Cardiac fibroblast (primary cell): Measurements from ENCODE around the gene FGFR3.

ENCODE experiments used
- DNase-seq, 2 donors: peaks; one replicate each; pipeline versions ENCODE4 v3.0.0 to v3.0.0-alpha.2; 2010; ENCODE audit warnings: low read depth in 2 of 2
- H3K4me3 ChIP-seq, 2 donors: replicated peaks in 1 of 2; 1 replicate in 1 of 2; 2 replicates in 1 of 2; pipeline ENCODE4 v1.5.1; 2011; ENCODE audit warnings: low read depth in 2 of 2, low read length in 2 of 2, mild to moderate bottlenecking in 2 of 2, moderate library complexity in 1 of 2
- TF ChIP-seq, protein P1 (sequence below): IDR thresholded peaks from one replicate; pipeline ENCODE4 v1.5.1; 2011; ENCODE audit warnings: low read depth, mild to moderate bottlenecking, low read length, inconsistent platforms

FGFR3 gene

DNA sequence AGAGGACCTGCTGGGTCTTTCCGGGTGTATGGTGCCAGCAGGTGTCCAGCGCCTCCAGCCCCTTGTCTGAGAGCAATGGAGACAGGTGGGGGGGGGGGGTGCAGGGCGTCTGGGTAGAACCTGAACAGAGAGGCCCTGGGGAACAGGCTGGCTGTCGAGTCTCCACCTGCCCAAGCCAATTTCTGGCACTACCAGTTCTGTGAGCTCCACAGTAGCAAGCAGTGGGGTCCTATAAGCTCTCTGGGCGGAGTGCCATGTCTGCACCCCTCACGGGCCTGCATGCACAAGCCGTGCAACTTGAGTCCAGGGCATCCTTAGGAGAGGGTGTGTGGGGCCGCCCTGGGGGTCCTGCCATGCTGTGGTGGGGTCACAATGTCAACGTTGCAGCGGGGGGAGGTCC is 10.1 kb upstream of the FGFR3 start:
- H3K4me3 ChIP-seq: no peak overlapping the region
- TF ChIP-seq, protein P1, sequence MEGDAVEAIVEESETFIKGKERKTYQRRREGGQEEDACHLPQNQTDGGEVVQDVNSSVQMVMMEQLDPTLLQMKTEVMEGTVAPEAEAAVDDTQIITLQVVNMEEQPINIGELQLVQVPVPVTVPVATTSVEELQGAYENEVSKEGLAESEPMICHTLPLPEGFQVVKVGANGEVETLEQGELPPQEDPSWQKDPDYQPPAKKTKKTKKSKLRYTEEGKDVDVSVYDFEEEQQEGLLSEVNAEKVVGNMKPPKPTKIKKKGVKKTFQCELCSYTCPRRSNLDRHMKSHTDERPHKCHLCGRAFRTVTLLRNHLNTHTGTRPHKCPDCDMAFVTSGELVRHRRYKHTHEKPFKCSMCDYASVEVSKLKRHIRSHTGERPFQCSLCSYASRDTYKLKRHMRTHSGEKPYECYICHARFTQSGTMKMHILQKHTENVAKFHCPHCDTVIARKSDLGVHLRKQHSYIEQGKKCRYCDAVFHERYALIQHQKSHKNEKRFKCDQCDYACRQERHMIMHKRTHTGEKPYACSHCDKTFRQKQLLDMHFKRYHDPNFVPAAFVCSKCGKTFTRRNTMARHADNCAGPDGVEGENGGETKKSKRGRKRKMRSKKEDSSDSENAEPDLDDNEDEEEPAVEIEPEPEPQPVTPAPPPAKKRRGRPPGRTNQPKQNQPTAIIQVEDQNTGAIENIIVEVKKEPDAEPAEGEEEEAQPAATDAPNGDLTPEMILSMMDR: no peak
- DNase-seq: no peak

DNA sequence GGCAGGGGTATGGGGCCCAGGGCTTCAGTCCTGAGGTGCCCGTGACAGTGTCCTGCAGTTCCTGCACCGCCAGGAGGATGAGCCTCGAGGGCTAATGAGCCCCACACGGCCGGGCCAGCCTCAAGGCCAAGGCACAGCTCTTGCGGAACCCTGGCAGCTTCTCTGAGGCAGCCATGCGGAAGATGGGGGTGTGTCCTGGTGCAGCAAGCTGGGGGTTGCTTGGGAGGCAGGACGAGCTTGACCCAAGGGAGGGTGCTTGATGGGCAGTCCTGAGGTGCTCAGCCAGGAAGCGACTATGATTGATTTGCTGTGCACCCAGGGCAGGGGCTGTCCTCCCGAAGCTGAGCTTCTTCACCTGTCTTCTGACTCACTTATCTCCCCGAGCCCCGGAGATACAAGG is 9.1 kb upstream of the FGFR3 start:
- no peak for DNase-seq
- no peak overlapping the region for H3K4me3 ChIP-seq
- TF ChIP-seq, protein P1: no peak

DNA sequence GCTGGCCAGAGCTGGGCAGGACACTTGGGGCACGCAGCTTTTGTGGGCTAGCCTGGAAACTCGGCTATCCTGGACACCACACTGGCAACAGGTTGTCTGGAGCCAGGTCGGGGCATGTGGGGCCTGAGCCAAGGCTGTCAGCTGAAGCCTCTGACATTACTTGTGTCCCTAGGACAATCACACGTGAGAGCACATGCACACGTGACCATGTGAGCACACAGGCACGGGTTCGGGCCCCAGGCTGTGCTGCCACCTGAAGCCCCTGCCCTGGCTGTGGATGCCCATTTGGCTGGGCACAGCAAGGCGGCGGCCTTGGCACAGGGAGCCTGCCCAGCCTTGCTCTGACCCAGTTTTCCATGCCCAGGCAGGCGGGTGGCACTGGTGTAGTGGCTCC is 8.7 kb upstream of the FGFR3 start:
- TF ChIP-seq, protein P1: no peak
- no peak overlapping the region for H3K4me3 ChIP-seq
- no peak for DNase-seq

DNA sequence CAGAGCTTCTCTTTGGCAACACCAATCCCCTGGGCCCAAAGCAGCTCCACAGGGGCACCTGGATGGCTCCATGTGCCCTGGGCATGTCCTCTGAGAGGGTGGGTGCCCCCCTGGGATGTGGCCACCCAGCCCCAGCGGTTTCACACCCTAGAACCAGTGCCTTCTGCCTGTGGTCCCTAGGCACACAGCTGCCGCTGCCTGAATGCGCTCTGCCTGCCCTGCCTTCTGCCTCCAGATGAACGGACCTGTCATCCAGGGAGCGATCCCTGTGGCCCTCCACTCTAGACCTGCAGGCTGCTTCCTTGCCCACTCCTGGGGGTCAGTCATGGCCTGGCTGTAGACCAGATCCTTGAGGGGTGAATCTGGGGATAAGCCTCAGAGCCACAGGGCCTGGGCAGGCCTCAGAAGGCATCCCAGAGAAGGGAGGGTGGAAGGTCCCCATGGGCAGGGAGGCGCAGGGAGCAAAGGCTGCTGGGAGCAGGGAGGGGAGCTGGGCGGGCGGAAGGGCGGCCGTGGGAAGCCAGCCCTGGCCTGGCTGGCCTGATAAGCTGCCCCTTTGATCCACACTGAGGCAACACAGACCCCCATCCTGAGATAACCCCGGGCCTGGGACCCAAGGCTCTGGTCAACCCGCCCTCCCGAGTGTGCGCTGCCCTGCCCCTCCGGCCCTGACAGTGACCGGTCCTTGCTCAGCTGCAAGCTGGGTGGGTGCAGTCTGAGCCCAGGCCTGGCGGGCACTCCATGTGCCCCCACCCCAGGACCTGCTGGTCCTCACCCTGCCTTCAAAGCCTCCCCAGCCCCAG is 8.1 kb upstream of the FGFR3 start:
- H3K4me3 ChIP-seq: no peak overlapping the region
- TF ChIP-seq, protein P1: no peak
- peak in 1 of 2 donors; percentile 10 for DNase-seq

DNA sequence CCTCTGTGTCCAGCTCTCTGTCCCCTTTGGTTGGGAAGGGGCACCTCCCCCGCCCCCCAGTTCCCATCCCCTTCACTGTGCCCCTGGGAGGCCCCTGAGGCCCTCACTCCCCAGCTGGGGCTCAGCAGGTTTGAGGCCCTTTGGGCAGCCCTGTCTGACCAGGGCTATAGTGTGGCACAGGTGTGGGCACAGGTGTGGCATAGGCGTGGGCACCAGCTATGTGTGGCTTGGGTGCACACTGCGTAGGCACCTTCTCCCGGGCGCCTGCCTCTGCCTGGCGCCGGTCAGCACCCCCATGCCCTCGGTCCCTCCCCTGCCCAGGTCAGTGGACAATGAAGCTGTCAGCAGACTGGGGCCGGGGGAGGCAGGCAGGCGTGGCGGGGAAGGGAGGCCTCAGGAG is 7.5 kb upstream of the FGFR3 start:
- DNase-seq: no peak
- TF ChIP-seq, protein P1: no peak
- H3K4me3 ChIP-seq: no peak overlapping the region

DNA sequence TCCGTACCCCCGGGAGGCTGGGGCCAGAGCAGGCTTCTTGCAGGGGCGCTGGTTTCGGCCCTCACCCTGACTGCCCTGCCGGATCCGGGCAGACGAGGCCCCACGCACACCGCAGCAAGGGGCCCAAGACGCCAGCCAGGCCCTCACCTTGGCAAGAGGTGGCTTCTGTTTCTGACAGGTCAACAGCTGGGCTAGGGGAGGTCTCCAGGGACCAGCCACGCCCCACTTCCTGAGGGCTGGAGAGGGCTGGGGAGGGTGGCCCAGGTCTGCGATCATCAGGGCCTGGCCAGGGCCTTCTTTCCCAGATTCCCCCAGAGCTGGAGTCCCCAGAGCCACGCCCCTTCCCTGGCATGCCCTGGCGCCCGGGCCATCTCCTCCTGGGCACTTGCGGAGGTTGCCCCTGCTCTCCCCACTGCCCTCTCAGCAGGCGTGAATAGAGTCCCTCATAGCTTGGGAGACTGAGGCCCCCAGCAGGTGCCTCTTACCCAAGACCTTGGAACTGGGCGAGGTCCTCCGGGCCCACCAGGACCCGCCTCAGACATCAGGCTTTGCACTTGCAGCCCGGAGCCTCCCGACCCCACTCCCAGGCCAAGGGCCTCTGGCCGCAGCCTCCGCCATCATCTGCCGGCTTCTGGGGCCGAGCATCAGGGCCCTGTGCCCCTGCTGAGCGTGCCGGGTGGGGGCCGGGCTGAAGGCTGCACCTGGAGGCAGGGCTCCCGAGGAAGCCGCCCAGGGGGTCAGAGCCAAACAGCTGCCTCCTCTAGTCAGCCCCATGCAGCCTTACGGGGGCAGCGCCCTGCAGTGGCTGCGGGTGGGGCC is 6.3 kb upstream of the FGFR3 start:
- no peak for DNase-seq
- TF ChIP-seq, protein P1: no peak
- no peak overlapping the region for H3K4me3 ChIP-seq
